Measurements from ENCODE around the gene SLIT2.

- TF ChIP-seq CTCF (IDR thresholded peaks at IDR 0.05), result no peak
- TF ChIP-seq POLR2A (IDR thresholded peaks at IDR 0.05), result no peak
Measured at GRCh38 chr4:20253735-20254409, 2.2 kb downstream of the SLIT2 start.
